Vagina (tissue), 2 donors: ENCODE data around the gene TTLL5.

Experiments used
- CTCF ChIP-seq, 3 experiments: fragments of 450-650 bp in 2 of 3; fragments of 200-600 bp in 1 of 3; sonication (generic) in 1 of 3; IDR thresholded peaks; one replicate each; pipeline ENCODE4 v1.5.1; 2017 to 2019; ENCODE audit warnings: antibody characterized with exemption in 3 of 3, mild to moderate bottlenecking in 2 of 3, moderate library complexity in 2 of 3
- POLR2A ChIP-seq, 2 donors: fragments of 450-650 bp; IDR thresholded peaks; one replicate each; pipeline ENCODE4 v1.6.1; 2017; ENCODE audit warnings: antibody characterized with exemption in 2 of 2, mild to moderate bottlenecking in 2 of 2, moderate library complexity in 2 of 2
- POLR2AphosphoS5 ChIP-seq, 2 donors: sonication (generic); formaldehyde crosslinking; IDR thresholded peaks; one replicate each; pipeline ENCODE4 v1.9.0; 2017; ENCODE audit warnings: antibody characterized with exemption in 2 of 2, mild to moderate bottlenecking in 2 of 2, low read depth in 1 of 2; ENCODE audit not compliant: insufficient read depth in 1 of 2

GRCh38 chr14:75726321-75726720 lies 65.3 kb downstream of the TTLL5 start:
- TF ChIP-seq POLR2A (IDR thresholded peaks at IDR 0.05) (no peak), CTCF (IDR thresholded peaks at IDR 0.05) (no peak), POLR2AphosphoS5 (IDR thresholded peaks at IDR 0.05; ENCODE audit: insufficient read depth in 1 of 2, low read depth in 1 of 2) (no peak)
